ENCODE measurements around the gene TCF25.
A peak's percentile ranks its signal among the peaks of the same experiment; 100 is the strongest.

TCF25 gene

GRCh38 chr16:89921702-89922476 is 48.5 kb downstream of the TCF25 start (continued):
- TF ChIP-seq ZNF501 (tag by site-specific recombination; IDR thresholded peaks at IDR 0.05) = no peak
- 0 out of 2 replicates have a peak, but pooled peaks have one; percentile 59 for TF ChIP-seq ZFP3 (tag by site-specific recombination; IDR thresholded peaks at IDR 0.05; ENCODE audit: low read depth)

- H3K36me3 ChIP-seq (ENCODE audit: control insufficient read depth in 2 of 2, insufficient read depth in 1 of 2, low read length in 2 of 2) = no peaks in the 10 kb centered on the region
- H3K9me3 ChIP-seq (ENCODE audit: control insufficient read depth, insufficient read depth, low read depth, low read length) = no peaks in the 10 kb centered on the region
- peak overlapping the region; percentile 70 for H3K27ac ChIP-seq (ENCODE audit: extremely low read depth, low read depth, low read length)
- ChIA-PET POLR2A (interaction anchor here (0.5 to 2.5 kb wide), 19 partner anchors 9 to 222 kb away, joined by 3 to 32 read pairs (median 6); partner anchors contain the start of genes DBNDD1, SPATA2L and TCF25), CTCF (interaction anchor here (0.7 to 2.7 kb wide), 4 partner anchors 11 to 76 kb away, joined by 3 to 16 read pairs (median 4); no protein-coding TSS in a partner anchor)
- H3K4me1 ChIP-seq (ENCODE audit: control insufficient read depth, insufficient read depth, low read length) = peaks cover 25% of the 10 kb centered on the region
- H3K4me3 ChIP-seq (ENCODE audit: low read depth, low read length) = peak overlapping the region; percentile 37
- peak; percentile 50 for TF ChIP-seq GLIS1 (tag by site-specific recombination; IDR thresholded peaks at IDR 0.05)
- no peak for TF ChIP-seq ZNF292 (tag by site-specific recombination; IDR thresholded peaks at IDR 0.05; ENCODE audit: borderline replicate concordance, low read depth)
- TF ChIP-seq ZNF341 (tag by site-specific recombination; IDR thresholded peaks at IDR 0.05; ENCODE audit: low read depth) = no peak
- peak; percentile 48; the same call in 1 of the 2 replicates for TF ChIP-seq ZNF692 (tag by site-specific recombination; IDR thresholded peaks at IDR 0.05)
- peak; percentile 37; the same call in 1 of the 2 replicates for TF ChIP-seq ZNF600 (tag by site-specific recombination; IDR thresholded peaks at IDR 0.05)
- no peak for TF ChIP-seq SETDB1 (IDR thresholded peaks at IDR 0.05; ENCODE audit: insufficient read length, low read length)
- 0 out of 2 replicates have a peak, but pooled peaks have one; percentile 20 for TF ChIP-seq GLIS2 (tag by site-specific recombination; IDR thresholded peaks at IDR 0.05)
- peak; percentile 43; the same call in 1 of the 2 replicates for TF ChIP-seq HIC1 (tag by site-specific recombination; IDR thresholded peaks at IDR 0.05)
- no peak for TF ChIP-seq ZNF302 (tag by site-specific recombination; IDR thresholded peaks at IDR 0.05; ENCODE audit: low read depth)
- peak; percentile 72 for TF ChIP-seq ZFHX2 (tag by site-specific recombination; conservative IDR thresholded peaks at IDR 0.05)
- TF ChIP-seq ZNF354C (tag by site-specific recombination; IDR thresholded peaks at IDR 0.05; ENCODE audit: borderline replicate concordance, low read depth) = no peak
- peak; percentile 62; the same call in 1 of the 2 replicates for TF ChIP-seq KLF9 (tag by site-specific recombination; IDR thresholded peaks at IDR 0.05; ENCODE audit: low read depth)
- TF ChIP-seq ZEB2 (tag by site-specific recombination; IDR thresholded peaks at IDR 0.05) = peak; percentile 57; the same call in 1 of the 2 replicates
- TF ChIP-seq ZNF664 (tag by site-specific recombination; IDR thresholded peaks at IDR 0.05) = no peak
- no peak for TF ChIP-seq BCL6B (tag by site-specific recombination; IDR thresholded peaks at IDR 0.05)
- TF ChIP-seq ZFP69B (tag by site-specific recombination; IDR thresholded peaks at IDR 0.05) = 0 out of 2 replicates have a peak, but pooled peaks have one; percentile 19
- no peak for TF ChIP-seq ZNF2 (tag by site-specific recombination; IDR thresholded peaks at IDR 0.05)
- TF ChIP-seq ZBTB44 (tag by site-specific recombination; IDR thresholded peaks at IDR 0.05) = 0 out of 2 replicates have a peak, but pooled peaks have one; percentile 14
- TF ChIP-seq ZNF24 (tag by site-specific recombination; IDR thresholded peaks at IDR 0.05) = no peak
- no peak for TF ChIP-seq MYNN (tag by site-specific recombination; IDR thresholded peaks at IDR 0.05; ENCODE audit: borderline replicate concordance)
- no peak for TF ChIP-seq HOXD13 (CRISPR knock-in tag; IDR thresholded peaks at IDR 0.05; ENCODE audit: borderline replicate concordance)
- peak; percentile 81 for TF ChIP-seq SP3 (tag by site-specific recombination; IDR thresholded peaks at IDR 0.05)
- no peak for TF ChIP-seq ZNF596 (tag by site-specific recombination; IDR thresholded peaks at IDR 0.05)
- TF ChIP-seq ZBTB26 (tag by site-specific recombination; optimal IDR thresholded peaks at IDR 0.05) = peak; percentile 65
- 0 out of 2 replicates have a peak, but pooled peaks have one; percentile 51 for TF ChIP-seq ZXDB (tag by site-specific recombination; IDR thresholded peaks at IDR 0.05)
- TF ChIP-seq EGR2 (tag by site-specific recombination; IDR thresholded peaks at IDR 0.05; ENCODE audit: low read depth) = peak; percentile 35; the same call in 1 of the 2 replicates
Measured at GRCh38 chr16:89922477-89922883, 49.1 kb downstream of the TCF25 start.

Measured in HEK293 (cell line).